Neural cell (in vitro differentiated cells): ENCODE measurements around the gene MYCBP.

Source experiments
- CTCF ChIP-seq: fragments of 450-650 bp; IDR thresholded peaks from 2 replicates; pipeline ENCODE4 v1.5.1; 2014; ENCODE audit warnings: antibody characterized with exemption, mild to moderate bottlenecking, moderate library complexity; ENCODE audit not compliant: poor library complexity, severe bottlenecking
- EP300 ChIP-seq: fragments of 450-650 bp; conservative IDR thresholded peaks from 2 replicates; pipeline ENCODE4 v1.6.1; 2014; ENCODE audit warnings: antibody characterized with exemption, mild to moderate bottlenecking, moderate library complexity; ENCODE audit not compliant: poor library complexity, severe bottlenecking
- EZH2 ChIP-seq: fragments of 200-600, 300-800 bp; shearing (Covaris generic), sonication (generic); IDR thresholded peaks from 2 replicates; pipeline ENCODE4 v1.6.1; 2014; ENCODE audit warnings: antibody characterized with exemption, low read length, borderline replicate concordance, mild to moderate bottlenecking; ENCODE audit not compliant: insufficient read depth, poor library complexity, severe bottlenecking
- MXI1 ChIP-seq: fragments of 450-650 bp; conservative IDR thresholded peaks from 2 replicates; pipeline ENCODE4 v1.6.1; 2014; ENCODE audit warnings: antibody characterized with exemption, mild to moderate bottlenecking; ENCODE audit not compliant: poor library complexity, severe bottlenecking
- POLR2AphosphoS5 ChIP-seq: IDR thresholded peaks from 2 replicates; pipeline ENCODE4 v1.6.1; 2012
- RAD21 ChIP-seq: fragments of 450-650 bp; conservative IDR thresholded peaks from 2 replicates; pipeline ENCODE4 v1.6.1; 2014; ENCODE audit warnings: antibody characterized with exemption, mild to moderate bottlenecking, moderate library complexity
- REST ChIP-seq: IDR thresholded peaks from 2 replicates; pipeline ENCODE4 v1.6.1; 2012; ENCODE audit warnings: borderline replicate concordance
- SMC3 ChIP-seq: fragments of 450-650 bp; conservative IDR thresholded peaks from 2 replicates; pipeline ENCODE4 v1.6.1; 2014; ENCODE audit warnings: antibody characterized with exemption, mild to moderate bottlenecking, moderate library complexity; ENCODE audit not compliant: poor library complexity

DNA sequence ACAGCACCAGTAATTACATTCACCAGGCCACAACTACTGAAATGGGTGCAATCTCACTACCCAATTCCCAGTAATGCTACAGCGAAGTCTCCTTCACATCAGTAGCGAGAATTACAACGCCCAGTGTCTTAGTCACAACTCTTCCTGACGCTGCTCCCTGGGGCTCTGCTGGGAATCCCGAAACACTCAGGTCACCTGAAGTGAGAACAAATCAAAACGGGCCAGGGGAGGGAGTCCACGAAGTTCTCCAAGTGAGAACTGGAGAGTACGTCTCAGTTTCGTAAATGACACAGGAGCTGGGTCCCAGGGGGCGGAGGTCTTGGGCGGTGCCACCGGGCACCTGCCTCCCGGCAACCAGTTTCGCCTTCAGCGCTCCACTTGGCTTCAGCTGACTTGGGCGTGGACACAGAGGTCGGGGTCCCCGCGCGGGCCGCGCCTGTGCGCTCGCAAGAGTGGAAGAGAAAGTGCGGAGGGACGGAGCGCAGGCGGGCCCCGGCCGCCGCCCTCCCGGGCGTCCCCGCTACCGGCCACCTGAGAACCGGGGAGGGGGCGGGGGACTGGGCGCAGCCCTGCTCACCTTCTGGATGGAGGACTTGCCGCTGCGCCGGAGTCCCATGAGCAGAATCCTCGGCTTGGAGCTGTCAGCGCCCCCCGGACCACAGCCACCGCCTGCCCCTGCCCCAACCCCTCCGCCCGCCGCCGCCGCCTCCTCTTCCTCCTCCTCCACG, 14.2 kb downstream of the MYCBP start:
- no peak for TF ChIP-seq REST
- no peak for TF ChIP-seq CTCF
- TF ChIP-seq RAD21 = no peak
- TF ChIP-seq EP300 = no peak
- no peak for TF ChIP-seq POLR2AphosphoS5
- TF ChIP-seq EZH2 = no peak
- no peak for TF ChIP-seq MXI1
- TF ChIP-seq SMC3 = peak; percentile 25
